ENCODE results near the gene LHFPL2. TPM values are rescaled to one million over a fixed set of nuclear protein-coding genes. Genes with fewer than 3 reads are reported as not detected.

The LHFPL2 gene
- total and polyA plus RNA-seq, 3 donors from 2014 or later = 24.8 to 48.6 (median 42.8) TPM

DNA sequence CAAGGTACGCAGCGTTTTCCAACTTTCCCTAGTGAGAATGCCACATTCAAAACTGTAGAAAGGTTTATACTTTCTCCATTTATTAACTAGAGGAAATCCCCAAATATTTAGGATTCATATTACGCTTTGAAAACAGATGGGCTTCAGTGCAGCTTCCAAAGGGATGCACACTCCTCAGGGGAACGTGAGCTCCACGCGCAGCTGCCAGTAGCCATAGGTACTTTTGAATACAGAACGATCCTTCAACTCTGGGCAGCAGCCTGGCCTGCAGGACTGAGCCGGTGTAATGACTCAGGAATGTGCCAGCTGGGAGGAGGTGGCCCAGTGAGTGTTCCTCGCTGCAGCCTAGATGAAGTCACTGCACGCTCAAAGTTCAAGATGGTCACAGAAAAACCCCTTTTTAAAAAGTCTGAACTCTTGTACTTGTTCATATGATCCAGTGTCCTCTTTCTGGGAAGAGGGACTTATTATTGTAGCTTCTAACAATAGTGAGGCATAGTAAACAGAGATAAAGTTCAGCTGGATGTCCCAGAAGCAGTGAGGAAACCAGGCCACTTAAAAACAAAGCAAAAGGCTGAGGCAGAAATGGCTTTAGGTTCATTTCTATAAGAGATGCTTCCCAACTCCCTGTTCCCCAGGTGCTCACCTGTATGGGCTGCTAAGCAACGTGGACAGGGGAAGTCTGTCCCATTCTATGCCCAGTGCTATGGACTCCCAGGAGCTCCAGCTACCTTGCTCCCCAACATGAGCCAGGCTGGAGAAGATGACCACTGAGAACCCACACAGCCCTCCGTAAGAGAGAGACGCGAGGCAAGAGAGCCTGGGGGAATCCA is 130.0 kb downstream of the LHFPL2 start:
- no peak for TF ChIP-seq CTCF (IDR thresholded peaks at IDR 0.05)
- TF ChIP-seq POLR2A (IDR thresholded peaks at IDR 0.05) = no peak
- intact Hi-C loops (cut with DNase I; ENCODE audit: low total_unique reads) = no loop called here
- no peaks in the 10 kb centered on the region for H3K27me3 ChIP-seq
- no peaks in the 10 kb centered on the region for H3K36me3 ChIP-seq (ENCODE audit: low read depth, missing control alignments)
- DNase-seq = peak; percentile 60
- no peak overlapping the region for H3K4me3 ChIP-seq
- no peaks in the 10 kb centered on the region for H3K9me3 ChIP-seq
- 63 to 65% methylated on average over 12 to 14 of the region's 14 CpGs for WGBS, 2 donors
- peaks cover 21% of the 10 kb centered on the region for H3K4me1 ChIP-seq
- no peak overlapping the region for H3K27ac ChIP-seq

- no peaks in the 10 kb centered on the region for H3K9me3 ChIP-seq
- intact Hi-C loops (cut with DNase I; ENCODE audit: low total_unique reads) = no loop called here
- H3K27me3 ChIP-seq = no peaks in the 10 kb centered on the region
- no peaks in the 10 kb centered on the region for H3K36me3 ChIP-seq (ENCODE audit: low read depth, missing control alignments)
- 44 to 65% methylated on average over 2 to 3 of the region's 3 CpGs for WGBS, 2 donors
- DNase-seq = no peak
- H3K4me1 ChIP-seq = peaks cover 11% of the 10 kb centered on the region
- no peak overlapping the region for H3K27ac ChIP-seq
- TF ChIP-seq CTCF (IDR thresholded peaks at IDR 0.05) (no peak), POLR2A (IDR thresholded peaks at IDR 0.05) (no peak)
- no peak overlapping the region for H3K4me3 ChIP-seq
These were observed 132.9 kb downstream of the LHFPL2 start for GRCh38 chr5:78515670-78516069.

DNA sequence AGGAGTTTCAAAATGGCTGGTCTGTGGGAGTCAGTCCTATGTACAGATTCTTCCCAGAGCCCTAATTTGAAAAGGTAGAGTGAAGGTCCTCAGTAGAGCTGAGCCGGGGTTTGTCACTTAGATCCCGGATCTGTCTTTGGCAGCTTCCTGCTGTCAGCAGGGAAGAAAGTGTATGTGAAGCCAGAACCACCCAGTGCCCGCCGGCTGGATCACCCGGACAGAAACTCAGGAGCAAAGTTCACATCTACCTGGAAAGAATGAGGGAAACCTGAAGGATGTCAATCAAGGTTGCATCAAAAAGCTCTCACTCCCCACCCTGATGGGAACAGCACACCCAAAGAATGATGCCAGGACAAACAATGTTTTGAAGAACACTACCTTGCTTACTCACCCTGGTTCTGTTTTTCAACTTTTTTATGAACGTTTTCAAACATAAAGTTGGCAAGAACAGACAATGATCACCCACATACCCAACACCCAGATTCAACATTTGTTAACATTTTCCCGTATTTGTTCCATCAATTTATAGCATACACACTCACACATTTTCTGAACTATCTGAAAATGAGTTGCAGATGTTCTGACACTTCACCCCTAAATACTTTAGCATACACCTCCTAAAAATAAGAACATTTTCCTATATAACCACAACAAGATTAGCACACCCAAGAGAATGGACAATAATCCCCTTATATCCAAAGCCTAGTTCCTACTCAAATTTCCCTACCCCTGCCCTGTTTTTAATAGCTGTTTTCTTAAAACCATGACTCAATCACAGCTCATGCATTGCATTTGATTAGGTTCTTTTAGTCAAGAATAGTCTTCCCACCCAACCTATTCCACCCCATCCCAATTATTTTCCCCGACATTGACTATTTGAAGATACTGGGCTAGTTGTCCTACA is 133.9 kb downstream of the LHFPL2 start:
- TF ChIP-seq CTCF (IDR thresholded peaks at IDR 0.05) = no peak
- TF ChIP-seq POLR2A (IDR thresholded peaks at IDR 0.05) = no peak
- 86% methylated on average over 8 of the region's 8 CpGs for WGBS, 2 donors
- H3K27me3 ChIP-seq = no peaks in the 10 kb centered on the region

DNA sequence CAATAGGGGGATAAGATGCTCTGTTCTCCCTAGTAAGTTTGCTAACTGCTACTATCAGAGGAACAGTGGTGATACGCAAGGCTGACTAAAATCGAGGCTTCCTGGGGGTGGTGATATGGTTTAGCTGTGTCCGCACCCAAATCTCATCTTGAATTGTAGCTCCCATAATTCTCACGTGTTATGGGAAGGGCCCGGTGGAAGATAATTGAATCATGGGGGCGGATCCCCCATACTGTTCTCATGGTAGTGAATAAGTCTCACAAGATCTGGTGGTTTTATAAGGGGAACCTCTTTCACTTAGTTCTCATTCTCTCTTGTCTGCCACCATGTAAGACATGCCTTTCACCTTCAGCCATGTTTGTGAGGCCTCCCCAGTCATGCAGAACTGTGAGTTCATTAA is 135.1 kb downstream of the LHFPL2 start:
- Histone ChIP-seq H3K4me1 (peaks cover 18% of the 10 kb centered on the region), H3K4me3 (no peak overlapping the region), H3K27me3 (no peaks in the 10 kb centered on the region), H3K27ac (no peak overlapping the region), H3K36me3 (ENCODE audit: low read depth, missing control alignments) (no peaks in the 10 kb centered on the region), H3K9me3 (no peaks in the 10 kb centered on the region)
- DNase-seq = no peak
- 82 to 94% methylated on average over 6 of the region's 6 CpGs for WGBS, 2 donors
- intact Hi-C loops (cut with DNase I; ENCODE audit: low total_unique reads) = no loop called here
- TF ChIP-seq POLR2A (IDR thresholded peaks at IDR 0.05) = no peak

More for the DNA sequence above, 133.9 kb downstream of the LHFPL2 start:
- Histone ChIP-seq H3K4me1 (peaks cover 19% of the 10 kb centered on the region), H3K9me3 (no peaks in the 10 kb centered on the region), H3K4me3 (no peak overlapping the region), H3K36me3 (ENCODE audit: low read depth, missing control alignments) (no peaks in the 10 kb centered on the region), H3K27ac (no peak overlapping the region)
- DNase-seq = no peak
- intact Hi-C loops (cut with DNase I; ENCODE audit: low total_unique reads) = no loop called here

DNA sequence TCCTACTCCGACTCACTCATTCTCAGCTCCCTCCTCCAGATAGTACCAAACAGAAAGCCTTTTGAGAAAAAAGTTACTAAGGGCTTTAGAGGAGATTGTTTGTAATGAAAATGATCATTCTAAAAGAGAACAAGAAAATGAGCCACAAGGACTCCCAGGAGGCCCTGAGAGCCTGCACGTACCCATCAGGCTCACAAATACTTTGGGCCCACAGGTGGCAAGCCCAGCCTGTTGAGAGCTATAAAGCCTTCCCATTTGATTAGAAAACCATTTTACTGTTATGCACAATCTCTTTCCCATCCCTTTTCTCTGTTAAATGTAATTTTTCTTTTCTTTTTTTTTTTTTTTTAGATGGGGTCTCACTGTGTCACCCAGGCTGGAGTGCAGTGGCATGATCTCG is 136.1 kb downstream of the LHFPL2 start:
- Histone ChIP-seq H3K27me3 (no peaks in the 10 kb centered on the region), H3K4me3 (no peak overlapping the region), H3K4me1 (peaks cover 17% of the 10 kb centered on the region), H3K36me3 (ENCODE audit: low read depth, missing control alignments) (no peaks in the 10 kb centered on the region), H3K27ac (no peak overlapping the region), H3K9me3 (no peaks in the 10 kb centered on the region)
- intact Hi-C loops (cut with DNase I; ENCODE audit: low total_unique reads) = no loop called here
- WGBS, 2 donors = 74 to 88% methylated on average over 3 of the region's 3 CpGs
- no peak for DNase-seq
- no peak for TF ChIP-seq POLR2A (IDR thresholded peaks at IDR 0.05)

Measured in testis (tissue), 3 donors.